AG10803 (cell line): ENCODE measurements around the gene CDK6.

Source experiments
- DNase-seq: peaks from one replicate; pipeline ENCODE4 v3.0.0; 2010; ENCODE audit warnings: low read depth
- H3K4me3 ChIP-seq: 2 replicates; pipeline ENCODE4 v1.5.1; 2011; ENCODE audit warnings: mild to moderate bottlenecking, low read length, control low read depth
- CTCF ChIP-seq: conservative IDR thresholded peaks from 2 replicates; pipeline ENCODE4 v1.5.1; 2011; ENCODE audit warnings: mild to moderate bottlenecking, low read length, control low read depth, inconsistent platforms

Gene CDK6

GRCh38 chr7:92671505-92672169 lies 164.7 kb downstream of the CDK6 start:
- no peak for DNase-seq
- H3K4me3 ChIP-seq: no peak overlapping the region
- TF ChIP-seq CTCF: no peak

- no peak for DNase-seq
- no peak overlapping the region for H3K4me3 ChIP-seq
- no peak for TF ChIP-seq CTCF
Observed at GRCh38 chr7:92670204-92670851, 166.0 kb downstream of the CDK6 start.

DNA sequence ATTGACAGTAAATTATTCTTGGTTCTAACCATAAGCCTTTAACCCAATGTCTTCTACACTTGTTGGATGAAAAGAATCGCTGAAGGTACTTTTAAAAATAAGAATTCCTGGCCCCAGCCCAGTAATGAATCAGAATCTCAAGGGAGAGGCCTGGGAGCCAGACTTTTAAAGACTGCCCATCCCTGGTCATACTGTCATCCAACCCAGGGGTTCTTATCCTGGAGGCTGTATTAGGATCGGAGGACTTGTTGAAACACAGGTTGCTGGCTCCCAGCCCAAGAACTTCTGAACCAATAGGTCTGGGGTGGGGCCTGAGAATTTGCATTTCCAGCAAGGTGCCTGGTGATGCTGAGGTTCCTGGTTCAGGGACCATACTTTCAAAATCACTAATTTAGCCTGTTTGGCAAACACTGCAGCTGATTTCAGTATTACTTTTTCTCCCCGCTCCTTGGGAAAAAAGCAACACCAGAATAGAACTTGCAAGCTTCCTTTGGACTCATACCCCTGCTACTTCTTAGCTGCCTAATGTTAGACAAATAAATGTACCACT lies 166.7 kb downstream of the CDK6 start:
- DNase-seq: no peak
- no peak overlapping the region for H3K4me3 ChIP-seq
- no peak for TF ChIP-seq CTCF

- no peak for DNase-seq
- H3K4me3 ChIP-seq: no peak overlapping the region
- TF ChIP-seq CTCF: no peak
Observed at GRCh38 chr7:92668564-92668963, 167.8 kb downstream of the CDK6 start.

DNA sequence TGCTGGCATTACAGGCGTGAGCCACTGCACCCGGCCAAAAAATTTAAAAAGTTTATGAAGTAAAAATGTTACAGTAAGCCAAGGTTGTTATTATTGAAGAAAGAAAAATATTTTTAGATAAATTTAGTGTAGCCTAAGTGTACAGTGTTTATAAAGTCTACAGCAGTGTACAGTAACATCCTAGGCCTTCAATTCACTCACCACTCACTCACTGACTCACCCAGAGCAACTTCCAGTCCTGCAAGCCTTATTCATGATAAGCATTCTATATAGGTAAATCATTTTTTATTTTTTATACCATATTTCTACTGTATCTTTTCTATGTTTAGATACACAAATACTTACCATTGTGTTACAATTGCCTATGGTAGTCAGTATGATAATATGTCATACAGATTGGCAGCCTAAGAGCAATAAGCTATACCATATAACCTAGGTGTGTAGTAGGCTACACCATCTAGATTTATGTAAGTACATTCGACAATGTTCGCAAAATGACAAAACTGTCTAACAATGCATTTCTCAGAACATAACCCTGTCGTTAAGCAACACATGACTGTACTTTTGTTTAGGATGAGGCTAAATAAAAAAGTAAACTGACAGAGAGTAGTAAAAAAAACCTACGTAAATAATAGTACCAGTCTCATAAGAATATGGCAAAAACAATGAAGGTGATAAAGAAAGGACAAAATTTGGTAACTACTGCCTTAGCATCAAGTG lies 168.4 kb downstream of the CDK6 start:
- TF ChIP-seq CTCF: no peak
- DNase-seq: no peak
- H3K4me3 ChIP-seq: no peak overlapping the region

DNA sequence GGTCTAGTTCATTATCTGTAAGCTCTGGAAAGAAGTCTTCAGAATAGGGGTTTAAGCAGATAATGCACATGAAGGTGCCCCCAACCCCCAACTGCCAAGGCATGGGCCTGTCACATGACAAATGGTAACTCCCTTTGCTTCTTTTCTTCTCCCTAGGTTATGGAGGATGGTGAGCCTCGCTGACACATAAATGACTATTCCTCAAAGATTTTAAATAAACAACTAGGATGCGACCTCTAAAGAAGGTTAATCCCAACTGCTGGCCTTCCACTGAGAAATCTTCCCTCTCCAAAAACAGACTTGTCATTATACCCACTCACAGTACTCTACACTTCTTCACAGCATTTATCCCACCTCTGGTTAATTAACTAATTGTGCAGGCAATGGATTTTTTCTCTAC lies 170.4 kb downstream of the CDK6 start:
- H3K4me3 ChIP-seq: no peak overlapping the region
- TF ChIP-seq CTCF: no peak
- no peak for DNase-seq
